ELR (cell line): ENCODE measurements around the gene CPXM1.
"Not testable (repeated sequence)": the region's sequence is repeated elsewhere in the genome, so short reads cannot be mapped to it uniquely, and the experiment has no call there.

Experiments used
- DNase-seq: peaks from one replicate; pipeline ENCODE4 v3.0.0-alpha.2; 2015; ENCODE audit warnings: low read depth

The CPXM1 gene

GRCh38 chr20:2820896-2821869 lies 20.8 kb upstream of the CPXM1 start:
- no peak for DNase-seq

- DNase-seq, result no peak
These were observed 19.9 kb upstream of the CPXM1 start for GRCh38 chr20:2820084-2820895.

- DNase-seq, result no peak
These were observed 17.6 kb upstream of the CPXM1 start for GRCh38 chr20:2817891-2818595.

GRCh38 chr20:2817341-2817726 lies 16.9 kb upstream of the CPXM1 start:
- no peak for DNase-seq

GRCh38 chr20:2816583-2817340 lies 16.3 kb upstream of the CPXM1 start:
- DNase-seq, result no peak

- DNase-seq, result no peak
These were observed 15.7 kb upstream of the CPXM1 start, which contains the start of gene TMEM239 for GRCh38 chr20:2816030-2816582. TSS of gene TMEM239 (plus strand) at chr20:2816364. CDS start at chr20:2816555, 191 bp downstream.

- no peak for DNase-seq
These were observed 14.9 kb upstream of the CPXM1 start for GRCh38 chr20:2815242-2815900.

- peak; percentile 99 for DNase-seq
These were observed 14.2 kb upstream of the CPXM1 start, which contains the start of gene C20orf141 for GRCh38 chr20:2814587-2815051. TSS of gene C20orf141 (plus strand) at chr20:2814987. CDS start at chr20:2815185, 198 bp downstream.

- DNase-seq, result peak; percentile 63
These were observed 13.6 kb upstream of the CPXM1 start for GRCh38 chr20:2814076-2814475.

GRCh38 chr20:2812189-2812588 lies 11.8 kb upstream of the CPXM1 start:
- DNase-seq, result no peak

GRCh38 chr20:2809690-2810089 lies 9.3 kb upstream of the CPXM1 start:
- no peak for DNase-seq

- not testable (repeated sequence) for DNase-seq
These were observed 7.5 kb upstream of the CPXM1 start for GRCh38 chr20:2807929-2808328.

GRCh38 chr20:2807019-2807418 lies 6.6 kb upstream of the CPXM1 start:
- DNase-seq, result no peak

- no peak for DNase-seq
These were observed 5.9 kb upstream of the CPXM1 start for GRCh38 chr20:2806351-2806701.

GRCh38 chr20:2805689-2806350 lies 5.4 kb upstream of the CPXM1 start:
- DNase-seq, result no peak

- peak; percentile 32 for DNase-seq
These were observed 4.6 kb upstream of the CPXM1 start for GRCh38 chr20:2804852-2805688.

GRCh38 chr20:2804041-2804828 lies 3.8 kb upstream of the CPXM1 start:
- DNase-seq, result no peak

GRCh38 chr20:2801286-2801728 lies 880 bp upstream of the CPXM1 start:
- DNase-seq, result no peak
